GM12864 (cell line): ENCODE measurements around the gene HMGN1.

Experiments used
- DNase-seq: peaks from one replicate; pipeline ENCODE4 v3.0.0-alpha.2; 2011; ENCODE audit warnings: low read depth
- H3K4me3 ChIP-seq: 2 replicates; pipeline ENCODE4 v1.5.1; 2011; ENCODE audit warnings: mild to moderate bottlenecking, low read depth, low read length, control low read depth
- CTCF ChIP-seq: IDR thresholded peaks from 2 replicates; pipeline ENCODE4 v1.5.1; 2011; ENCODE audit warnings: low read depth, mild to moderate bottlenecking, moderate library complexity, low read length, control low read depth, inconsistent platforms; ENCODE audit errors: missing control alignments

HMGN1 gene

GRCh38 chr21:39345440-39345839 is 3.4 kb downstream of the HMGN1 start:
- no peak overlapping the region for H3K4me3 ChIP-seq
- DNase-seq = no peak
- no peak for TF ChIP-seq CTCF

GRCh38 chr21:39344848-39345247 is 4.0 kb downstream of the HMGN1 start:
- no peak for DNase-seq
- no peak overlapping the region for H3K4me3 ChIP-seq
- TF ChIP-seq CTCF = no peak

GRCh38 chr21:39341249-39341923 is 7.5 kb downstream of the HMGN1 start:
- DNase-seq = no peak
- no peak for TF ChIP-seq CTCF
- no peak overlapping the region for H3K4me3 ChIP-seq

GRCh38 chr21:39340687-39341086 is 8.2 kb downstream of the HMGN1 start:
- no peak for DNase-seq
- H3K4me3 ChIP-seq = no peak overlapping the region
- no peak for TF ChIP-seq CTCF

GRCh38 chr21:39339231-39339630 is 9.7 kb downstream of the HMGN1 start:
- TF ChIP-seq CTCF = no peak
- DNase-seq = no peak
- H3K4me3 ChIP-seq = no peak overlapping the region

- DNase-seq = no peak
- TF ChIP-seq CTCF = no peak
- no peak overlapping the region for H3K4me3 ChIP-seq
Observed at GRCh38 chr21:39336457-39337008, 12.4 kb downstream of the HMGN1 start.

GRCh38 chr21:39334611-39335010 is 14.3 kb downstream of the HMGN1 start:
- DNase-seq = no peak
- no peak for TF ChIP-seq CTCF
- no peak overlapping the region for H3K4me3 ChIP-seq
